Transverse colon (tissue), 4 donors: Measurements from ENCODE around the gene TBCK. TPM values are rescaled to one million over a fixed set of nuclear protein-coding genes. Genes with fewer than 3 reads are reported as not detected.

Source experiments
- DNase-seq: peaks from one replicate; pipeline ENCODE4 v3.0.0-alpha.2; 2019
- H3K27ac ChIP-seq, 4 donors: fragments of 200-600 bp; sonication (generic); 2 replicates each; pipeline ENCODE4 v1.5.1; 2016 to 2018; ENCODE audit warnings: inconsistent platforms in 4 of 4
- H3K27me3 ChIP-seq: fragments of 200-600 bp; sonication (generic); 2 replicates; pipeline ENCODE4 v1.5.1; 2017; ENCODE audit warnings: inconsistent platforms
- H3K36me3 ChIP-seq, 4 donors: fragments of 200-600 bp; sonication (generic); 2 replicates each; pipeline ENCODE4 v1.5.1; 2017 to 2019; ENCODE audit warnings: inconsistent platforms in 4 of 4
- H3K4me1 ChIP-seq, 4 donors: fragments of 200-600 bp; sonication (generic); 2 replicates each; pipeline ENCODE4 v1.5.1; 2017 to 2020; ENCODE audit warnings: inconsistent platforms in 4 of 4
- H3K4me3 ChIP-seq, 4 donors: fragments of 200-600 bp; sonication (generic); 1 replicate in 1 of 4; 2 replicates in 3 of 4; pipeline versions ENCODE4 v1.5.1 to v1.6.1; 2017 to 2019; ENCODE audit warnings: inconsistent platforms in 4 of 4
- H3K9me3 ChIP-seq, 2 donors: fragments of 200-600 bp; sonication (generic); 2 replicates each; pipeline ENCODE4 v1.5.1; 2017 to 2019; ENCODE audit warnings: inconsistent platforms in 2 of 2
- EP300 ChIP-seq: sonication (generic); formaldehyde crosslinking; IDR thresholded peaks from one replicate; pipeline ENCODE4 v1.6.1; 2017; ENCODE audit warnings: antibody characterized with exemption, low read depth
- POLR2A ChIP-seq: fragments of 450-650 bp; IDR thresholded peaks from one replicate; pipeline ENCODE4 v1.6.1; 2016; ENCODE audit warnings: antibody characterized with exemption, mild to moderate bottlenecking, moderate library complexity
- POLR2AphosphoS5 ChIP-seq, 3 donors: sonication (generic); formaldehyde crosslinking; IDR thresholded peaks; one replicate each; pipeline ENCODE4 v1.6.1; 2016; ENCODE audit warnings: antibody characterized with exemption in 3 of 3
- WGBS, 2 donors: methylation state at CpG; one replicate each; pipeline ENCODE4 v1.1.5; 2018; ENCODE audit warnings: low coverage in 1 of 2; 5-methylcytosine and 5-hydroxymethylcytosine counted together
- in situ Hi-C, 4 donors: fragments of 200-750 bp; cut with MboI; loops; one replicate each; pipeline versions ENCODE4 v1.15.0 to v1.15.1; 2017; ENCODE audit warnings: low sequenced_read_pairs in 3 of 4, low pct_ligation_motif_present in 1 of 4, low pct_unique_long_range_greater_than_20kb in 1 of 4
- intact Hi-C: fragments of 100-400 bp; cut with DNase I; formaldehyde crosslinking; loops from one replicate; pipeline ENCODE4 v1.15.1; 2023; ENCODE audit warnings: low total_unique reads
- total RNA-seq, 4 donors: library from RNA; depleted of rRNA; stranded (reverse); fragments of >200 nt; gene quantifications; one replicate each; pipeline ENCODE4 v1.1.0, GENCODE V29; 2016
- TF ChIP-seq, protein P1 (sequence below), 5 experiments: fragments of 200-600 bp in 3 of 5; fragments of 450-650 bp in 2 of 5; sonication (generic) in 3 of 5; IDR thresholded peaks; 1 replicate in 2 of 5; 2 replicates in 3 of 5; pipeline ENCODE4 v1.5.1; 2016 to 2017; ENCODE audit warnings: antibody characterized with exemption in 5 of 5, inconsistent platforms in 3 of 5, mild to moderate bottlenecking in 2 of 5, moderate library complexity in 1 of 5

The TBCK gene
- total RNA-seq, 4 donors from 2014 or later, result 31.0 to 82.7 (median 51.4) TPM

DNA sequence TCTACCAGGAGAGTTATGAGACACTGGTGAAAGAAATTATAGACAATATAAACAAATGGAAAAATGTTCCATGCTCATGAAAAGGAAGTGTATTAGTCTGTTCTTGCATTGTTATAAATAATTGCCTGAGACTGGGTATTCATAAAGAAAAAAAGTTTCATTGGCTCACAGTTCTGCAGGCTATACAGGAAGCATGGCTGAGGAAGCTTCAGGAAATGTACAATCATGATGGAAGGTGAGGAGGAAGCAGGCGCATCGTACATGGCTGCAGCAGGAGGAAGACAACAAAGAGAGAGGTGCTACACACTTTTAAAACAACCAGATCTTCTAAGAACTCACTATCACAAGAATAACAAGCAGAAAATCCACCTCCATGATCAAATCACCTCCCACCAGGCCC, 236.4 kb downstream of the TBCK start:
- Histone ChIP-seq H3K36me3 (peaks cover 0 to 22% (median 3%) of the 10 kb centered on the region in 4 donors), H3K9me3 (peaks cover 3 to 10% of the 10 kb centered on the region in 2 donors), H3K4me1 (no peaks in the 10 kb centered on the region), H3K27ac (no peak overlapping the region), H3K27me3 (no peaks in the 10 kb centered on the region), H3K4me3 (no peak overlapping the region)
- TF ChIP-seq, protein P1, sequence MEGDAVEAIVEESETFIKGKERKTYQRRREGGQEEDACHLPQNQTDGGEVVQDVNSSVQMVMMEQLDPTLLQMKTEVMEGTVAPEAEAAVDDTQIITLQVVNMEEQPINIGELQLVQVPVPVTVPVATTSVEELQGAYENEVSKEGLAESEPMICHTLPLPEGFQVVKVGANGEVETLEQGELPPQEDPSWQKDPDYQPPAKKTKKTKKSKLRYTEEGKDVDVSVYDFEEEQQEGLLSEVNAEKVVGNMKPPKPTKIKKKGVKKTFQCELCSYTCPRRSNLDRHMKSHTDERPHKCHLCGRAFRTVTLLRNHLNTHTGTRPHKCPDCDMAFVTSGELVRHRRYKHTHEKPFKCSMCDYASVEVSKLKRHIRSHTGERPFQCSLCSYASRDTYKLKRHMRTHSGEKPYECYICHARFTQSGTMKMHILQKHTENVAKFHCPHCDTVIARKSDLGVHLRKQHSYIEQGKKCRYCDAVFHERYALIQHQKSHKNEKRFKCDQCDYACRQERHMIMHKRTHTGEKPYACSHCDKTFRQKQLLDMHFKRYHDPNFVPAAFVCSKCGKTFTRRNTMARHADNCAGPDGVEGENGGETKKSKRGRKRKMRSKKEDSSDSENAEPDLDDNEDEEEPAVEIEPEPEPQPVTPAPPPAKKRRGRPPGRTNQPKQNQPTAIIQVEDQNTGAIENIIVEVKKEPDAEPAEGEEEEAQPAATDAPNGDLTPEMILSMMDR (IDR thresholded peaks at IDR 0.05), result no peak
- TF ChIP-seq EP300, result no peak
- no peak for TF ChIP-seq POLR2A
- TF ChIP-seq POLR2AphosphoS5 (IDR thresholded peaks at IDR 0.05), result no peak
- WGBS, 2 donors, result 90 to 100% methylated on average over 2 of the region's 2 CpGs
- intact Hi-C loops (no loop called here), in situ Hi-C loops (no loop called here)
- no peak for DNase-seq

DNA sequence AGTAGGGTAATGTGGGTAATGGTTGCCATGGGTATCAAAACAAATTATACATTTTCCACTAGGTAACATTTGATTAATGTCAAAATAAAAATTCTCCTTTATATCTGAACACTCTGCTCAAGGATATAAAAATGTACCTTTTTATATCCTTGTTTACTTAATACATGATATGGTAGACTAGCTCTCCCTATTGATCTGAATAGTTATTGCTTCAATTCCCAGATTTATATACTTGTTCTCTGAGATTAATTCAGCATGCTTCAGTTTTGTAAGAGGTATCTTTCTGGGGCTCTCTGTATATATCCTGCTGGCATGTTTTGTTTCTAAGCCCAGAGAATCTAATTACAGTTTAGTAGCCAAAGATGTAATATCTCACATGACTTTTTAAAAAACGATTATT, 251.0 kb downstream of the TBCK start:
- in situ Hi-C loops, result no loop called here
- TF ChIP-seq EP300, result no peak
- TF ChIP-seq POLR2A, result no peak
- no peak for TF ChIP-seq POLR2AphosphoS5 (IDR thresholded peaks at IDR 0.05)
- TF ChIP-seq, protein P1 (IDR thresholded peaks at IDR 0.05), result peak in 1 of 5 experiments; percentile 16

DNA sequence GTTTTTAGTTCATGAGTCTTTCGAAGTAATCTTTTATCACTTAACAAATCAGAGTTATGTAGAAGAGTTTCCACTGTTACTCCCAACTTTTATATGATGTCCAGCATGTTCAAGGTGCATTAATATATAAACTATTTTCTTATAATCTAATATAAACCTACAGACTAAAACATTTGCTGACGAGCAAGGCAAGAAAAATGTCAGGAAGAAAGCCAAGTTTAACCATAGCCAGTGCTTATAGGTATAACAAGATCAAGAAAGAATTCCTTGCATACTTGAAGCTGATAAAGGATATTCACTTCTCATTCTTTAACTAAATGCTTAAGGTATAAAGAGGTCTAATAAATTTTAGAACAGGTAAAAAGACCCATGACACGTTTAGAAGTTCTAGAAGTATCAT, 253.0 kb downstream of the TBCK start:
- H3K9me3 ChIP-seq, result no peaks in the 10 kb centered on the region
- intact Hi-C loops, result no loop called here
- H3K36me3 ChIP-seq, result no peaks in the 10 kb centered on the region
- no peak for DNase-seq
- in situ Hi-C loops, result no loop called here
- WGBS, 2 donors, result 70 to 75% methylated on average over 3 of the region's 3 CpGs
- H3K4me3 ChIP-seq, result no peak overlapping the region
- TF ChIP-seq POLR2AphosphoS5 (IDR thresholded peaks at IDR 0.05) (no peak), POLR2A (no peak), EP300 (no peak)
- TF ChIP-seq, protein P1 (IDR thresholded peaks at IDR 0.05), result no peak
- H3K4me1 ChIP-seq, result peaks cover 0 to 8% (median 2%) of the 10 kb centered on the region in 4 donors
- no peak overlapping the region for H3K27ac ChIP-seq
- H3K27me3 ChIP-seq, result no peaks in the 10 kb centered on the region

More for the DNA sequence above, 251.0 kb downstream of the TBCK start:
- intact Hi-C loops, result no loop called here
- no peaks in the 10 kb centered on the region for H3K36me3 ChIP-seq
- 58 to 79% methylated on average over 1 of the region's 1 CpG for WGBS, 2 donors
- H3K27ac ChIP-seq, result no peak overlapping the region
- no peak for DNase-seq
- H3K4me1 ChIP-seq, result peaks cover 0 to 8% (median 2%) of the 10 kb centered on the region in 4 donors
- H3K9me3 ChIP-seq, result no peaks in the 10 kb centered on the region
- H3K4me3 ChIP-seq, result no peak overlapping the region
- no peaks in the 10 kb centered on the region for H3K27me3 ChIP-seq

DNA sequence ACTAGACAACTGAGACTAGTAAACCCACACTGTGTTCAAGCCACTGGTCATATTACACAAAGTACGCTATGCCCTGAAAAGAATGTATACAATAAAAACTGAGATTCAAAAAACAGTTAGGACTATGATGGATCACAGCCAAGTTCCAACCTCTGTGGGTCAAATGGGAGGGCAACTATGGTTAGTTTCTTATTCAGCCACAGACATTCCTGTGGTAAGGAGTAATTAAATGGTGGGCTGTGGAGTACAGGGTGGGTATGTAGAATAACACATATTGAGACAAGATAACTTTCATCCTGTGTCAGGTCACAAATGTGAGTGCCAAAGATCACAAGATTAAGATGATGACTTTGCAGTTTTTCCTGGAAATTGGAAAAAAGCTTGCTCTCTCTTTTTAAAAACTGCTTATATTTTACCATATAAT, 253.5 kb downstream of the TBCK start:
- intact Hi-C loops, result no loop called here
- Histone ChIP-seq H3K9me3 (no peaks in the 10 kb centered on the region), H3K4me3 (no peak overlapping the region), H3K27ac (no peak overlapping the region), H3K36me3 (no peaks in the 10 kb centered on the region), H3K4me1 (peaks cover 0 to 8% (median 2%) of the 10 kb centered on the region in 4 donors), H3K27me3 (no peaks in the 10 kb centered on the region)
- no peak for DNase-seq
- TF ChIP-seq EP300 (no peak), POLR2AphosphoS5 (IDR thresholded peaks at IDR 0.05) (no peak), POLR2A (no peak)
- TF ChIP-seq, protein P1 (IDR thresholded peaks at IDR 0.05), result no peak
- in situ Hi-C loops, result no loop called here
- 38 to 42% methylated on average over 1 of the region's 1 CpG for WGBS, 2 donors
